Stimulated activated CD4-positive, alpha-beta T cell treated with anti-CD3 and anti-CD28 coated beads, Interleukin-4, amount 100 ng/mL, for 48 hours (primary cell): ENCODE measurements around the gene CDK11A.
"Not testable (repeated sequence)": the region's sequence is repeated elsewhere in the genome, so short reads cannot be mapped to it uniquely, and the experiment has no call there.

ENCODE experiments used
- DNase-seq, 2 donors: peaks; one replicate each; pipeline ENCODE4 v3.0.0-alpha.2; 2020; ENCODE audit warnings: low read depth in 2 of 2

CDK11A gene

GRCh38 chr1:1754051-1754815, 30.1 kb upstream of the CDK11A start:
- DNase-seq, result no peak

GRCh38 chr1:1753607-1754005, 29.4 kb upstream of the CDK11A start:
- no peak for DNase-seq

- no peak for DNase-seq
Observed at GRCh38 chr1:1752636-1753606, 28.8 kb upstream of the CDK11A start.

- no peak for DNase-seq
Observed at GRCh38 chr1:1752190-1752589, 28.0 kb upstream of the CDK11A start.

GRCh38 chr1:1749941-1750340, 25.8 kb upstream of the CDK11A start:
- not testable (repeated sequence) for DNase-seq

- no peak for DNase-seq
Observed at GRCh38 chr1:1748686-1749321, 24.6 kb upstream of the CDK11A start.

GRCh38 chr1:1746566-1746909, 22.4 kb upstream of the CDK11A start:
- DNase-seq, result not testable (repeated sequence)

GRCh38 chr1:1745651-1746565, 21.8 kb upstream of the CDK11A start:
- peak; percentile 89 to 91 for DNase-seq

GRCh38 chr1:1742529-1742928, 18.4 kb upstream of the CDK11A start:
- DNase-seq, result not testable (repeated sequence)

- not testable (repeated sequence) for DNase-seq
Observed at GRCh38 chr1:1741013-1741412, 16.9 kb upstream of the CDK11A start.

GRCh38 chr1:1738799-1739337, 14.7 kb upstream of the CDK11A start:
- not testable (repeated sequence) for DNase-seq

GRCh38 chr1:1737675-1738590, 13.8 kb upstream of the CDK11A start:
- DNase-seq, result not testable (repeated sequence)

- no peak for DNase-seq
Observed at GRCh38 chr1:1732381-1732780, 8.2 kb upstream of the CDK11A start.

- DNase-seq, result no peak
Observed at GRCh38 chr1:1730870-1731269, 6.7 kb upstream of the CDK11A start.

- DNase-seq, result not testable (repeated sequence)
Observed at GRCh38 chr1:1730230-1730629, 6.1 kb upstream of the CDK11A start.

GRCh38 chr1:1729116-1729816, 5.1 kb upstream of the CDK11A start:
- DNase-seq, result not testable (repeated sequence)

GRCh38 chr1:1728308-1729005, 4.3 kb upstream of the CDK11A start:
- not testable (repeated sequence) for DNase-seq

- DNase-seq, result not testable (repeated sequence)
Observed at GRCh38 chr1:1727131-1727651, 3.0 kb upstream of the CDK11A start.
